Hepatocyte (in vitro differentiated cells): ENCODE results near the gene FGF1. TPM values are rescaled to one million over a fixed set of nuclear protein-coding genes. Genes with fewer than 3 reads are reported as not detected.
A peak's percentile ranks its signal among the peaks of the same experiment; 100 is the strongest.

Experiments
- DNase-seq: peaks from one replicate; pipeline ENCODE4 v3.0.0-alpha.2; 2016; ENCODE audit warnings: low spot score
- H2AFZ ChIP-seq: fragments of 200-600 bp; sonication (generic); 2 replicates; pipeline ENCODE4 v1.6.0; 2016; ENCODE audit warnings: antibody characterized with exemption, mild to moderate bottlenecking
- H3K27ac ChIP-seq: fragments of 200-600 bp; sonication (generic); 2 replicates; pipeline ENCODE4 v1.5.1; 2016; ENCODE audit warnings: mild to moderate bottlenecking
- H3K27me3 ChIP-seq: fragments of 200-600 bp; sonication (generic); 2 replicates; pipeline ENCODE4 v1.6.1; 2016
- H3K36me3 ChIP-seq: fragments of 200-600 bp; sonication (generic); replicated peaks from 2 replicates; pipeline ENCODE4 v1.5.1; 2016; ENCODE audit warnings: low read depth; ENCODE audit not compliant: insufficient read depth
- H3K4me1 ChIP-seq: fragments of 200-600 bp; sonication (generic); 2 replicates; pipeline ENCODE4 v1.5.1; 2016; ENCODE audit warnings: mild to moderate bottlenecking, moderate library complexity; ENCODE audit not compliant: insufficient read depth
- H3K4me2 ChIP-seq: fragments of 200-600 bp; sonication (generic); 2 replicates; pipeline ENCODE4 v1.6.0; 2016
- H3K4me3 ChIP-seq: fragments of 200-600 bp; sonication (generic); 2 replicates; pipeline ENCODE4 v1.5.1; 2016; ENCODE audit warnings: mild to moderate bottlenecking
- H3K79me2 ChIP-seq: fragments of 200-600 bp; sonication (generic); 2 replicates; pipeline ENCODE4 v1.6.0; 2017; ENCODE audit warnings: mild to moderate bottlenecking
- H3K9me2 ChIP-seq: fragments of 200-600 bp; sonication (generic); replicated peaks from 2 replicates; pipeline ENCODE4 v1.6.0; 2017; ENCODE audit warnings: mild to moderate bottlenecking; ENCODE audit not compliant: insufficient read depth
- H3K9me3 ChIP-seq: fragments of 200-600 bp; sonication (generic); 2 replicates; pipeline ENCODE4 v1.5.1; 2016; ENCODE audit warnings: low read depth, mild to moderate bottlenecking
- H4K20me1 ChIP-seq: fragments of 200-600 bp; sonication (generic); 2 replicates; pipeline ENCODE4 v1.6.0; 2016; ENCODE audit warnings: mild to moderate bottlenecking; ENCODE audit not compliant: insufficient read depth, poor library complexity, severe bottlenecking
- EZH2 ChIP-seq: fragments of 200-600 bp; sonication (generic); IDR thresholded peaks from 2 replicates; pipeline ENCODE4 v1.6.1; 2016; ENCODE audit warnings: antibody characterized with exemption, mild to moderate bottlenecking, borderline replicate concordance
- EZH2phosphoT487 ChIP-seq: fragments of 200-600 bp; sonication (generic); IDR thresholded peaks from one replicate; pipeline ENCODE4 v1.6.1; 2018; ENCODE audit warnings: antibody characterized with exemption, mild to moderate bottlenecking, low read depth, moderate library complexity; ENCODE audit not compliant: unreplicated experiment, severe bottlenecking
- WGBS: methylation state at CpG from one replicate; pipeline ENCODE4 v1.1.6; 2016; ENCODE audit warnings: low lambda C conversion rate; ENCODE audit errors: missing lambda C conversion rate; 5-methylcytosine and 5-hydroxymethylcytosine counted together
- polyA plus RNA-seq: library from polyadenylated mRNA; unstranded; fragments of >200 nt; fragmentation: Nextera tagmentation; extraction: Ambion mirVana; gene quantifications from 2 replicates; pipeline ENCODE4 v1.2.1, GENCODE V29; 2016
- total RNA-seq: library from RNA; depleted of rRNA; stranded (reverse); fragments of >200 nt; gene quantifications from 2 replicates; pipeline ENCODE4 v1.2.3, GENCODE V29; 2014
- TF ChIP-seq, protein P1 (sequence below): fragments of 200-600 bp; sonication (generic); IDR thresholded peaks from 2 replicates; pipeline ENCODE4 v1.5.1; 2016; ENCODE audit warnings: antibody characterized with exemption, mild to moderate bottlenecking; ENCODE audit not compliant: poor library complexity

The FGF1 gene
- total and polyA plus RNA-seq, 2 experiments from 2014 or later = 0.23 to 0.27 TPM

DNA sequence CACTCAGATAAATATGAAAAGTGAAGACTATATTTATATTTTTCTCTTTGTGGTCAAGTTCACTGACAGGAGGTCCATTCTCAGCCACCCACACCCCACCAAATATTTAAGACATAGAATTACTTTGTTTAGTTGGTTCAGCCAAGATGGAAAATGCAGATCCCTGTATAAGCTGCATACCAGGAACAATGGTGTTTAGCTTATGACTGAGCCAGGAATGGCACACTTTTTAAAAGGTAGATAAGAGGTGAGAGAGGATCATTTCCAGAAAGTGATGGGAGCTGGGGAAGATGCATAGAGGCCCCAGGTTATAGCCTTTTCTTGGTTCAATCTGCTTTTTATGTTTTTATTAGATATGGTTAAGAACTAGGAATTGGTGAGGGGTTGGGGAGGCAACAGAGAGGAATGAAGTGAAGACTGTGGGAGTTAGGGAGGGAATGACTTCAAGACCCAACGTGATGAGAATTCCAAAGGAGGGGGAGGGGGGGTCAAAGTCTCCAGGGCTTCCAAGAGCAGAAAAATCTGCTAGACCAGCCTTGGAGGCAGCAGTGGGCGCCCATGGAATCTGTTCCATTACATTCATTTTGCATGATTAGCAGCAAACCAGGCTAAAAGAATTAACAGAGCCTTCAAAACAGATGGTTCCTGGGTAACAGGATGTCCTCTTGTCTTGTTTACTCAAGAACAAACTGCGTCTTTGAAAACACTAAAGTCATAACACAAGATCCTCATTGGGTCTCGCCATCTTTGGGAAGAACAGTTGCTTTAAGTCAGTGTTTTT, 95.2 kb downstream of the FGF1 start:
- Histone ChIP-seq H3K4me2 (no peak overlapping the region), H3K36me3 (no peaks in the 10 kb centered on the region), H3K79me2 (no peaks in the 10 kb centered on the region), H3K4me3 (no peak overlapping the region), H3K9me2 (no peaks in the 10 kb centered on the region), H3K9me3 (no peaks in the 10 kb centered on the region), H3K4me1 (peaks cover 4% of the 10 kb centered on the region), H3K27ac (peak overlapping the region; percentile 82), H2AFZ (no peak overlapping the region), H4K20me1 (no peaks in the 10 kb centered on the region), H3K27me3 (no peaks in the 10 kb centered on the region)
- WGBS = 60% methylated on average over 4 of the region's 4 CpGs
- peak; percentile 27 for DNase-seq
- TF ChIP-seq, protein P1, sequence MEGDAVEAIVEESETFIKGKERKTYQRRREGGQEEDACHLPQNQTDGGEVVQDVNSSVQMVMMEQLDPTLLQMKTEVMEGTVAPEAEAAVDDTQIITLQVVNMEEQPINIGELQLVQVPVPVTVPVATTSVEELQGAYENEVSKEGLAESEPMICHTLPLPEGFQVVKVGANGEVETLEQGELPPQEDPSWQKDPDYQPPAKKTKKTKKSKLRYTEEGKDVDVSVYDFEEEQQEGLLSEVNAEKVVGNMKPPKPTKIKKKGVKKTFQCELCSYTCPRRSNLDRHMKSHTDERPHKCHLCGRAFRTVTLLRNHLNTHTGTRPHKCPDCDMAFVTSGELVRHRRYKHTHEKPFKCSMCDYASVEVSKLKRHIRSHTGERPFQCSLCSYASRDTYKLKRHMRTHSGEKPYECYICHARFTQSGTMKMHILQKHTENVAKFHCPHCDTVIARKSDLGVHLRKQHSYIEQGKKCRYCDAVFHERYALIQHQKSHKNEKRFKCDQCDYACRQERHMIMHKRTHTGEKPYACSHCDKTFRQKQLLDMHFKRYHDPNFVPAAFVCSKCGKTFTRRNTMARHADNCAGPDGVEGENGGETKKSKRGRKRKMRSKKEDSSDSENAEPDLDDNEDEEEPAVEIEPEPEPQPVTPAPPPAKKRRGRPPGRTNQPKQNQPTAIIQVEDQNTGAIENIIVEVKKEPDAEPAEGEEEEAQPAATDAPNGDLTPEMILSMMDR = no peak
- TF ChIP-seq EZH2 = no peak
- TF ChIP-seq EZH2phosphoT487 = no peak

DNA sequence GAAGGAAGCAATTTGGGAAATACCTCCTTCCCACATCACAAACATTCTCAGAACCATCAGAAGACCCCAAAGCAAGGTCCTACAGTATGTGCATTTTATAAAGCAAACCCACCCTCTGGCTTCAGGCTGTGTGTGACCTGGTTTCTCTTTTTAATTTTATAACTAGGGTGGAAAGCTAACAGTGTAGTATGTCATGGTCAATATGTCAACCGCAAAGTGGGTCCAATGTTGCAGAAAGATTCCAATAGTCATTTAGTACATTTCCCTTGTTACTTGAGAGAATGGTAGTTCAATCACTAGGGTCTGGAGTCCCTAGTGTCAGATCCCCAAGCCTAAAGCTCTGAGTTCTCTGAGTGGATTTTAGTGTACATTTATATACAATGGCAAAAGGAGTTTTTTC, 96.2 kb downstream of the FGF1 start:
- WGBS = 86% methylated on average over 1 of the region's 1 CpG
- Histone ChIP-seq H3K27ac (peak overlapping the region; percentile 70), H3K9me2 (no peaks in the 10 kb centered on the region), H3K4me3 (no peak overlapping the region), H3K4me1 (peaks cover 4% of the 10 kb centered on the region), H3K4me2 (peak overlapping the region; percentile 7), H3K79me2 (no peaks in the 10 kb centered on the region), H2AFZ (no peak overlapping the region), H3K36me3 (no peaks in the 10 kb centered on the region), H3K27me3 (no peaks in the 10 kb centered on the region), H3K9me3 (no peaks in the 10 kb centered on the region), H4K20me1 (no peaks in the 10 kb centered on the region)
- no peak for TF ChIP-seq EZH2phosphoT487
- TF ChIP-seq, protein P1 = no peak
- no peak for TF ChIP-seq EZH2
- no peak for DNase-seq

GRCh38 chr5:142587354-142587965, 98.4 kb downstream of the FGF1 start:
- TF ChIP-seq EZH2phosphoT487 (no peak), EZH2 (no peak)
- TF ChIP-seq, protein P1 = peak; percentile 39
- 55% methylated on average over 6 of the region's 6 CpGs for WGBS
- no peaks in the 10 kb centered on the region for H3K79me2 ChIP-seq
- peak; percentile 61 for DNase-seq
- H3K4me3 ChIP-seq = no peak overlapping the region
- no peak overlapping the region for H3K4me2 ChIP-seq
- H3K36me3 ChIP-seq = no peaks in the 10 kb centered on the region
- H3K9me3 ChIP-seq = no peaks in the 10 kb centered on the region
- H3K4me1 ChIP-seq = peaks cover 4% of the 10 kb centered on the region
- no peaks in the 10 kb centered on the region for H3K27me3 ChIP-seq
- no peak overlapping the region for H3K27ac ChIP-seq
- no peaks in the 10 kb centered on the region for H4K20me1 ChIP-seq
- H2AFZ ChIP-seq = no peak overlapping the region
- H3K9me2 ChIP-seq = no peaks in the 10 kb centered on the region
